DMS53 (cell line): Measurements from ENCODE around the gene MPP1.

Source experiments
- DNase-seq: peaks from one replicate; lab custom pipeline; 2025; lab: John Stamatoyannopoulos, UW

The MPP1 gene

GRCh38 chrX:154812341-154813101, 7.2 kb upstream of the MPP1 start:
- DNase-seq = no peak

GRCh38 chrX:154809939-154810665, 4.8 kb upstream of the MPP1 start:
- no peak for DNase-seq

- DNase-seq = no peak
Measured at GRCh38 chrX:154806837-154807501, 1.7 kb upstream of the MPP1 start.

GRCh38 chrX:154805696-154806091, 409 bp upstream of the MPP1 start:
- no peak for DNase-seq

GRCh38 chrX:154804261-154804956, 876 bp downstream of the MPP1 start:
- peak; percentile 32 for DNase-seq

- DNase-seq = peak; percentile 12
Measured at GRCh38 chrX:154802947-154803346, 2.3 kb downstream of the MPP1 start.

GRCh38 chrX:154800478-154801210, 4.6 kb downstream of the MPP1 start:
- peak; percentile 78 for DNase-seq

GRCh38 chrX:154799556-154800348, 5.5 kb downstream of the MPP1 start:
- peak; percentile 98 for DNase-seq

GRCh38 chrX:154797006-154797405, 8.3 kb downstream of the MPP1 start:
- DNase-seq = no peak

GRCh38 chrX:154795016-154795415, 10.3 kb downstream of the MPP1 start:
- DNase-seq = no peak

- DNase-seq = peak; percentile 55
Measured at GRCh38 chrX:154793084-154793795, 12.0 kb downstream of the MPP1 start.

GRCh38 chrX:154791939-154792338, 13.3 kb downstream of the MPP1 start:
- DNase-seq = no peak

GRCh38 chrX:154791467-154791866, 13.8 kb downstream of the MPP1 start:
- DNase-seq = no peak

- no peak for DNase-seq
Measured at GRCh38 chrX:154785716-154786115, 19.6 kb downstream of the MPP1 start.

- no peak for DNase-seq
Measured at GRCh38 chrX:154784149-154784995, 20.9 kb downstream of the MPP1 start.

- no peak for DNase-seq
Measured at GRCh38 chrX:154780968-154781367, 24.3 kb downstream of the MPP1 start.

GRCh38 chrX:154779261-154779660, 26.0 kb downstream of the MPP1 start:
- no peak for DNase-seq

- no peak for DNase-seq
Measured at GRCh38 chrX:154776753-154777152, 28.5 kb downstream of the MPP1 start.
